GM19455 (cell line): ENCODE results near the gene DDX60.
"Not testable (repeated sequence)": the region's sequence is repeated elsewhere in the genome, so short reads cannot be mapped to it uniquely, and the experiment has no call there.

Experiments
- ATAC-seq: cut with Tn5 transposase; IDR thresholded peaks from one replicate; pipeline ENCODE4 v1.9.1; 2021; ENCODE audit not compliant: unreplicated experiment

Gene DDX60

DNA sequence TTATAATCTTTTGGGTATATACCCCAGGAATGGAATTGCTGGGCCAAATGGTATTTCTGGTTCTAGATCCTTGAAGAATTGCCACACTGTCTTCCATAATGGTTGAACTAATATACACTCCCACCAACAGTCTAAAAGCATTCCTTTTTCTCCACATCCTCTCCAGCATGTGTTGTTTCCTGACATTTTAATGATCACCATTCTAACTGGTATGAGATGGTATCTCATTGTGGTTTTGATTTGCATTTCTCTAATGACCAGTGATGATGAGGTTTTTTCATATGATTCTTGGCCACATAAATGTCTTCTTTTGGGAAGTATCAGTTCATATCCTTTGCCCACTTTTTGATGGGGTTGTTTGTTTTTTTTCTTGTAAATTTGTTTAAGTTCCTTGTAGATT is 105.0 kb downstream of the DDX60 start:
- not testable (repeated sequence) for ATAC-seq

DNA sequence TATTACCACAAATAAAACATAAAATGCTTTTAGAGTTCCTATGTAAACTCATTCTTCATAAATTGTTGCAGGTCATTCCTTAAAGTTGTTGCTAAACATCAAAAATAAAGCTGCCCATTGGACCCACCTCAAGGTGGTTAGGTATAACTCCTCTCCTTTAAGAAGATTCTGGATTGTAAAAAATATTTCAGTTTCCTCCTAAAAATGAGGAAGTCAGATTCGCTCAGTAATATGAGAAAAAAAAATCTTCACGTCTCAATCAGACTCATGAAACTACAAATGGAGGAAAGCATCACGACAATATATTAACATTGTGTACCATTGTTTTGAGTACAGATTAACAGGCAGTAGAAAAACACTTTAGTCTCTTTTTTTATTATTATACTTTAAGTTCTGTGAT is 105.9 kb downstream of the DDX60 start:
- ATAC-seq, result no peak

DNA sequence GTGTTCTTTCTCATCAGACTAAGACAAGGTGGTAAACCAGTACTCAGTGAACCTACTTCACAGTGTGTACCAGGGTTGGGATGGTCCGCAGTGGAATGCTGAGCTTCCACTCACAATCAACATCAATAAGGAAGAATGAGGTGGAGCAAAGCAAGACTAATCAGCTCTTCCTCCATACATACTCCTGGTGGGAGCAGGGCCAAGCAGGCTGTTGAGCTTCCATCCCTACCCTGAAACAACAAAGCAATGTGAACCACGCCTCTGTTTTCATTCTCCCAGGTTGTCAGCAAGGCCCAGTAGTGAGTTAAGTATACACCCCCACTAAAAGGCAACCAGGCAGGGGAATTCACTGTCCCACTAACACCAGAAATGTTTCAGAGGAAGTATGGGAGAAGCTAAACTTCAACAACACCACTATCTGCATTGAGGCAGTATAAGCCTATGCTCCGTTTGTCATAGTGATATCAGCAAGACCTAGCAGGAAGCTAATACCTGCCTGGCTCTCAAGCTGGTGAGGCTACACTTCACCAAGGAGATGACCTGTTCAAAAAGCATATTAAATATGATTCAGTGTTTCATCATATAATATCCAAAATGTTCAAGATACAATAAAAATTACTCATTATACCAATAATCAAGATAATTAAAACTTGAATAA is 109.5 kb downstream of the DDX60 start:
- ATAC-seq, result no peak

DNA sequence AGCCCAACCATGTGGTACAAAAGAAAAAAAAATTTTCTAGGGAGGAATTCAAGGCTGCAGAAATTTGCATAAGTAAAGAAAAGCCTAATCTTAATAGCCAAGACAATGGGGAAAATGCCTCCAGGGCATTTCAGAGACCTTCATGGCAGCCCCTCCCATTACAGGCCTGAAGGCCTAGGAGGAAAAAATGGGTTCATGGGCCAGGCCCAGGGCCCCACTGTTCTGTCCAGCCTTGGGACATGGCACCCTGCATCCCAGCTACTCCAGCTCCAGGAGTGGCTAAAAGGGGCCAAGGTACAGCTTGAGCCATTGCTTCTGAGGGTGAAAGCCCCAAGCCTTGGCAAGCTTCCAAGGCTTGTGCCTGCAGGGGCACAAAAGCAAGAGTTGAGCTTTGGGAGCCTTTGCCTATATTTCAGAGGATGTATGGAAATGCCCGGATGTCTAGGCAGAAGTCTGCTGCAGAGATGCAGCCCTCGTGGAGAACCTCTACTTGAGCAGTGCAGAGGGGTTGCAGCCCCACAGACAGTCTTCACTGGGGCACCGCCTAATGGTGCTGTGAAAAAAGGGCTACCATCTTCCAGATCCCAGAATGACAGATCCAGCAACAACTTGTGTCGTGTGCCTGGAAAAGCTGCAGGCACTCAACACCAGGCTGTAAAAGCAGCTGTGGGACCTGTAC is 115.2 kb downstream of the DDX60 start:
- ATAC-seq, result no peak

DNA sequence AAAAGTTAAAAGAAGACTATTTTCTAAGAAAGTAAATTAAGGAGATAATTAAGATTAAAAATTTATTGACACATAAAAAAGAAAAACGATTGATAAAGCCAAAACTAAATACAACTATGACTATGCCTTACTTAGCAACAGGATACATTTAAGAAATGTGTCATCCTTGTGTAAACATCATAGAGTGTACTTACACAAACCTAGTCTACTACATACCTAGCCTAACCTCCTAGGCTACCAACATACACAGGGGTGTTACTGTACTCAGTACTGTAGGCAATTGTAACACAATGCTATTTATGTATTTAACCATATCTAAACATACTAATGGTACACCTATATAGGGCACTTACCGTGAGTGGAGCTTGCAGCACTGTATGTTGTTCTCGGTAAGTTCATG is 117.9 kb downstream of the DDX60 start:
- no peak for ATAC-seq

DNA sequence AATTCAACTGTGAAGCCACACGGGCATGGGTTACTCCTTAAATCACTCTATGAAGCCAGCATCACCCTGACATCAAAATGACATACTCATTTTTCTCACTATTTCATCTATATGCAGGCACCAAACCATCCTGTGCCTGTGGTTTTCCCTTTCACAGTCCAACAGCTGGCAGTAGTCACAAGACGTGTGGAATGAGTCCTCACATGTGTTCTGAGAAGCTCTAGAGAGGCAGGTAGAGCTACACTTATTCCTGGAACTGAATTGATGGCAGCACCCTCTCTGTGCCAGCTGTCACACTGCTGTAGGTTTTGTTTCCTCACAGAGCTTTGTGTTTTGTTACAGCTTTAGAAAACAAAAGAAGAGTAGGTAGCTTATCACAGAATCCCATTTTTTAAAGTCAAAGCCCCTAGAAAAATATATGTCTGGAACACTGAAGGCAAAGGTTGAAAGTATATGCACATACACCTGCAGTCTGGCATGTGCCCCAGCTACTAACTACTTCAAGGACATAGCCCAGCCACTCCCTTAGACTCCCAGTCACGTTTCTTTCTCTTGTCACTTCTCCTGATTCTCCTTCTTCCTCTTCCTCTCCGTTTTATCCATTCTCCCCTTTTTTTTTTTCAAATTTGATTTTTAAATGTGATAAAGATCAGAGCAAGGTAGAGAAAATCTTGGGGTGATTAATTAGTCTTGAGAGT is 119.1 kb downstream of the DDX60 start:
- no peak for ATAC-seq

DNA sequence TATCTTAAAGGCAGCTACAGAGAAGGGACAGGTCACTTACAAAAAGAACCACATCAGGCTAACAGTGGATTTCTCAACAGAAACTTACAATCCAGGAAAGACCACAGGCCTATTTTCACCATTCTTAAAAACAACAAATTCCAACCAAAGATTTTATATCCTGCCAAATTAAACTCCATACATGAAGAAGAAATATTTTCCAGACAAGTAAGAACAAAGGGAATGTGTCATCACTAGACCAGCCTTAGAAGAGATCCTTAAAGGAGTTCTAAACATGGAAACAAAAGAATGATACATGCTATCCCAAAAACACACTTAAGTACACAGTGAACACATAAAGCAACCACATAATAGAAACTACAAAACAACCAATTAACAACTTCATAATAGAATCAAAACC is 120.6 kb downstream of the DDX60 start:
- no peak for ATAC-seq

DNA sequence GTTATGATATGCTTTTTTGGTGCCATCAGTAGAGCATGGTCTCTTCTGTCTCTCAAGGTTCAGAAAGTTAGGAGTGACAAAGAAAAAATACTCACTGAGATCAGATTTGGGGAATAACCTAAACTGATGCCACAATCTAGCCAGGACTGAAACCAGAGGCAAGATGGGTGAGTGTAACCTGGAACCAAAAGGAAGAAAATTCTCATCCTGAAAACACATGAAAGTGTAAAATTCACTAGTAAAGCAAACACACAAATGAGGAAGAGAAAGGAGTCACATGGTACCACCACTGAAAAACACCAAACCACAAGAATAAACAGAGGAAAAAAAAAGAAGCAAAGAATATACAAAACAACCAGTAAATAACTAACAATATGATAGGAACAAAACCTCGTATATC is 129.8 kb downstream of the DDX60 start:
- ATAC-seq, result no peak

DNA sequence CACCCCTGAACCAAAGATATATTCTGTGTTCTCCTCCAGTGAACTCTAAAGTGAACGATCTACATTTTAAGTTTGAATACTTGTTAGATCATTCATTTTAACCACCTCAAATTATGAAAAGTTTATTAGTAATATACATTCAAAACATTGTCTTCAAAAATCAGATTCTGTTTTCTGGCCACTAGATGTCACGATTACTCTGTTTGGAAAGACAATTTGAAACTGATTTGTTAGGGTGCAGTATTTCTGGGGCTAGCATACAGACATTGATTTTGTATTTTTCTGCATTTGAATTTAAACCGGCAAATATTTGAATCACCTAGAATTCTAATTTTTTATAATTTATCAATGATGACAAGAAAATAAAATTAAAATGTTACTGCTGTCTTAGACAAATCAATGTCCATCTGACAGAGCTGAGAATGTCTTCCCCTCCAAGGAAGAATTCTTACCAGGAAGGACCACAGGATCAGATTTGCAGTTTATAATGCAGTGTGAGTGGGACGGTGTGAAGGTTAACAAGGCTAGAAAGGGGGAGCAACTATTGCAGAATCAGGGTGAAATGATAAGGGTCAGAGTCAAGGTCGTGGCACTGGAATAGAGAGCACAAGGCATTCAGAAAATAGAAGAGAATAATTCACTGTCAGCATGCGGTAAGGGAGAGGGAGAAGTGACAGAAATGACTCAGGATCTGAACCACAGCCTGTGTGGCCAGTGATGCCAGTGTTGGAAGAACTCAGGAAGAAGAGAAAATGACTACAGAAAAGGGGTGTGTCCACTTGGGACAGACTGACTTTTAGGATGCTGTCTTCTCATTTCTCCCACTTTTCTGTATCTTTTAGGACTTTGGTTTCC is 134.6 kb downstream of the DDX60 start:
- no peak for ATAC-seq

DNA sequence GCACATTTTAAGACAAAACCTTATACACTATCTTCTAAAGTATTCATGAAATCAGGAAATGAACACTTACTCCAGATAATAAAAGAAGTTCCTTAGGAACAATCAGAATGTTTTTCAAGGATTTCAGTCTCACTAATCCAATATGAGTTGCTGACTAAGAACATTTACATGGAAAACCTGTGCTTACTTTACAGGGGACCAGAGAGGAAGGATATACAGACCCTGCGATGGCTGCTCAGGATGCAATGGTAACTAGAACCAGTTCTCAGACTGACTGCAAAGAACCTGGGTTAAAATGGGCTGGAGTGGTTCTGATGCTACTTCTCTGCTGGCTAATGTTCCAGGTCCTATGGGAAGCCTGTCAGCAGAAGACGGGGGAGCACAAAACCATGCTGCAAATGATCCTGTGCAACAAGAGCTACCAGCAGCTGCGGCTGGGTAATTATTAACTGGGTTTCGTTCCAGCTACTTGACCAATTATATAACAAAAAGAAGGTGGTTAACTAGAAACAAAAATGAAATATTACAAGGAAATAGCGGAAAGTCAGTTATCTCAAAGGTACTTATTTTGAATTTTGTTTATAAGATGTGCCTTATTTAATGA is 140.9 kb downstream of the DDX60 start:
- ATAC-seq, result no peak

DNA sequence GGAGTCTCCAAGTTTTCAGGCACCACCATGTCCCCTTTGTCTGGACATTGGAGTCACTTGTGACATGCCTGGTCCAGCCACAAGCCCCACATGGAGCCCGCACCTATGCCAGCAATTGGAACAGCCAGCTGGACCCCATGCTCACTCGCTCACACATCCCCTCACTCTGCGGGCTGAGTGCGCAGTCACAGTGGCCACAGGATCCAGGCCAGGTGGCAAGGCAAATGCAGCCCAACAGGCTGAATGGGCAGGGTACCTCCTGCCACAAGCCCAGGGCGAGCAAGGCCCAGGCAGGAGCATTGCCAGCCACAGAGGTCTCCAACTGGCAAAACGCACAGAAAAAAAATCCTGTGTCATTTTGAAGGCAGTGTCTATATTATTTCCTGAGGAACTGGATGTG is 144.2 kb downstream of the DDX60 start:
- no peak for ATAC-seq

DNA sequence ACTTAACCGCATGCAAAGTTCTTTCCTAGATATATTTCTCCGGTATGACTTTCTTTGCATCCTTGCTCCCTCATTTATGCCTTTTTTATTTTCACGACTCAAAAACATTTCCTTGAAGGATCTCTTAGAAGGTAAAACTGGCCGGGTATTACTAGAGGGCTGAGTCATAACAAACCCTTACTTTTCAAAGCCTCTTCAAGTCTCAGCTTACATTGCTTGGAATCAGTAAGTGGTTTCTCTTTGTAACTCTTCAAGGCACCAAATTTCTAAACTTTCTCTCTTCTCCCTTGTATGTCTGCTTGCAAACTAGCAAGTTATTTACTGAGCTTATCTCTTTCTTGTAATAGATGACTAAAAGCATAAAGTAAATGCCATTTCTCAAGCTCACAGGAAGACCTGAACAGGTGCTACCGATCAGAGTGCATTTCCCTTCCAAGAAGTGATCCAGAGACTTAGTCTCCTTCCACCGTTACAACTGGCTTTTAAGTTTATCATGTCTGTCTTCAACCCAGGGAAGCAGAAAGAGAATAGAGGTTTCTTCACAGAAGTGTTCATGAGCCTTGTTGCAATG is 150.8 kb downstream of the DDX60 start:
- ATAC-seq, result no peak
